ENCODE measurements around the gene AGK.

DNA sequence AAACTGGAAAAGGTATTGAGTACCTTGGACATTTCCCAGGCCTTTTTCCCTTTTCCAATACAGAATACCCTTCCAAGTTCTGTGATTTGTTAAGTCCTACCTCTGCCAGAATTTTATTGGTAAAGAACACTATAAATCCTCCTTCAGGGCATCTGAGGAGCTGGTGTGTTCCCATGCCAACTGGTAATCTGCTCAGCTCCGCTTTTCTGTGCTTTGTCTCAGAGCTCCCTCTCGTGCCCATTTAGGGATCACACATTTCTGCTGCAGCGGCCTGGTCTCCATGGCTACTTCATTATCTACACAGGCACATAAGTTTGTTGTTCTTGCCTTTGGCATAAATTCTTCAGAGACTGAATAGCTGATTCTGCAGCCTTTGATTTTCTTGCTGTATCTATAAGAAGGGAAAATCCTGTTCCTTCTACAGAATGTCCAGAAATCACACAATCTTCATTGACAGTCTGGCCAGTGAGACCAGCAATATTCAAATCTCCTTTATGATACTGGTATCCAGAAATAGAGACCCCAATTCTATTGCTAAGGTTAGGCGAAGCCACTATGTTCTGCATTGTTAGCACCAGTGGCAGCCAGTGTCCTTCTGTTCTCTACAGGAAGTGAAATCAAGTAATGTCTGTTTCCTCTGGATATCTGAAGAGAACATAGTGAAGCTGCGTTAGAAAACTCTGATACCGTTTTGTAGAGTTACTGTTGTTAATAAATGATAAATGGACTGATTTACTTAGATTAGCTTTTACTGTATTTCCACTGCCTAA lies 98.8 kb downstream of the AGK start:
- no peak for TF ChIP-seq EGR1 (IDR thresholded peaks at IDR 0.05; ENCODE audit: low read depth in 2 of 2)
- TF ChIP-seq NR2F2 (IDR thresholded peaks at IDR 0.05), result no peak
- TF ChIP-seq, protein P1, sequence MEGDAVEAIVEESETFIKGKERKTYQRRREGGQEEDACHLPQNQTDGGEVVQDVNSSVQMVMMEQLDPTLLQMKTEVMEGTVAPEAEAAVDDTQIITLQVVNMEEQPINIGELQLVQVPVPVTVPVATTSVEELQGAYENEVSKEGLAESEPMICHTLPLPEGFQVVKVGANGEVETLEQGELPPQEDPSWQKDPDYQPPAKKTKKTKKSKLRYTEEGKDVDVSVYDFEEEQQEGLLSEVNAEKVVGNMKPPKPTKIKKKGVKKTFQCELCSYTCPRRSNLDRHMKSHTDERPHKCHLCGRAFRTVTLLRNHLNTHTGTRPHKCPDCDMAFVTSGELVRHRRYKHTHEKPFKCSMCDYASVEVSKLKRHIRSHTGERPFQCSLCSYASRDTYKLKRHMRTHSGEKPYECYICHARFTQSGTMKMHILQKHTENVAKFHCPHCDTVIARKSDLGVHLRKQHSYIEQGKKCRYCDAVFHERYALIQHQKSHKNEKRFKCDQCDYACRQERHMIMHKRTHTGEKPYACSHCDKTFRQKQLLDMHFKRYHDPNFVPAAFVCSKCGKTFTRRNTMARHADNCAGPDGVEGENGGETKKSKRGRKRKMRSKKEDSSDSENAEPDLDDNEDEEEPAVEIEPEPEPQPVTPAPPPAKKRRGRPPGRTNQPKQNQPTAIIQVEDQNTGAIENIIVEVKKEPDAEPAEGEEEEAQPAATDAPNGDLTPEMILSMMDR (IDR thresholded peaks at IDR 0.05; ENCODE audit: low read depth, low read length, missing input control), result peak; percentile 63
- no peak for TF ChIP-seq JUND (IDR thresholded peaks at IDR 0.05)
